ENCODE results near the gene B3GNT3.
"Not testable (repeated sequence)": the region's sequence is repeated elsewhere in the genome, so short reads cannot be mapped to it uniquely, and the experiment has no call there.

Gene B3GNT3

DNA sequence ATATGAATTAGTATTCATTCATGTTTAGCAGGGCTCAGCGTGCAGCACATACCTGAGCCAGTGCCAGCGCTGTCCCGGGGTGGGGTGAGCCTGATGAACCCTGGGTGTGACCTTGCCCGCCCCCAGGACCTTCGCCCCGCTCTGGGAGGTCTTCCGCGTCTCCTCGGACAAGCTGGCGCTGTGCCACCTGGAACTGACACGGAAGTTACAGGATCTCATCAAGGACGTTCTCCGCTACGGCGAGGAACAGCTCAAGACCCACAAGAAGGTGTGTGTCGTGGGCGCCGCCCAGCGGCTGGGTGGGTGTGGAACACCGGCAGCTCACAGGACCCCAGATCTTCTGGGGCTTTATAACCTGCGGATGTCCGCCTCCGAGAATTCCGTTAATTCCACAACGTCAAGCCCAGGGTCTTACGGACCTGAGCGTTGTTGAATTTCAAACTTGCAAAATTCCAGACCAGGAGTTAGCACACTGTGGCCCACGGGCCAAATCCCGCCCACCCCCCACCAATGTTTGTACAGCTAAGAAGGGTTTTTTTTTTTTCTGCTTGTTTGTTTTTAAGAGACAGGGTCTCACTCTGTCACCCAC is 28.3 kb upstream of the B3GNT3 start:
- DNase-seq (ENCODE audit: low spot score) = peak; percentile 81

DNA sequence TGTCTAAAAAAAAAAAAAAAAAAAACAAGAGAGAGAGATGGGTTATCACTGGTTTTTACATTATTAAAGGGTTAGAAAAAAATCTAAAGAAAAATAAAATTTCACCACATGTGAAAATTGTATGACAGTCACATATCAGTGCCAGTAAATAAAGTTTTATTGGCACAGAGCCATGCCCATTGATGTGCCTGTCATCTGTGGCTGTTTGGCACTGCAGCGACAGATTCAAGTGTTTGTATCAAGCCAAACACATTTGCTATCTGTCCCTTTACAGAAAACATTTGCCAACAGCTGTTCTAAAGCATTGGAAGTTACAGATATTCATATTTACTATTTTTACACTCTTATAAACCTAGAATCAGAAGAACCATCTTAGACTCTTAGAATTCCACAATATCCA is 27.4 kb upstream of the B3GNT3 start:
- DNase-seq (ENCODE audit: low spot score) = no peak

GRCh38 chr19:17770613-17771012 is 24.3 kb upstream of the B3GNT3 start:
- no peak for DNase-seq (ENCODE audit: low spot score)

DNA sequence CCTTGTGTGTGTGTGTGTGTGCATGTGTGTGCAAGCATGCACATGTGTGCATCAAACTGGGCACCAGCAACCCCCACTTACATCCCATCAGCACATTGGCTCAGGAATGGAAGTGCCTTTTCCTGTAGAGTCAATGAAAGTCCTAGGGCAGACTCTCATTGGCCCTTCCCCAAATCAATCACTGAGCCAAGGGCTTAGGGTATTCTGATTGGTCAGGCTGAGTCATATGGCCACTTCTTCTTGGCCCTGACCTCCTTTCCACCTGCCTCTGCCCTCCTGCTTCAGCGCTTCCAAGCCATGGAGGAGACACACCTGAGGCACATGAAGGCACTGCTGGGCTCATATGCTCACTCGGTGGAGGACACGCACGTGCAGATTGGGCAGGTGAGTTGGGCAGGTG is 22.8 kb upstream of the B3GNT3 start:
- no peak for DNase-seq (ENCODE audit: low spot score)

DNA sequence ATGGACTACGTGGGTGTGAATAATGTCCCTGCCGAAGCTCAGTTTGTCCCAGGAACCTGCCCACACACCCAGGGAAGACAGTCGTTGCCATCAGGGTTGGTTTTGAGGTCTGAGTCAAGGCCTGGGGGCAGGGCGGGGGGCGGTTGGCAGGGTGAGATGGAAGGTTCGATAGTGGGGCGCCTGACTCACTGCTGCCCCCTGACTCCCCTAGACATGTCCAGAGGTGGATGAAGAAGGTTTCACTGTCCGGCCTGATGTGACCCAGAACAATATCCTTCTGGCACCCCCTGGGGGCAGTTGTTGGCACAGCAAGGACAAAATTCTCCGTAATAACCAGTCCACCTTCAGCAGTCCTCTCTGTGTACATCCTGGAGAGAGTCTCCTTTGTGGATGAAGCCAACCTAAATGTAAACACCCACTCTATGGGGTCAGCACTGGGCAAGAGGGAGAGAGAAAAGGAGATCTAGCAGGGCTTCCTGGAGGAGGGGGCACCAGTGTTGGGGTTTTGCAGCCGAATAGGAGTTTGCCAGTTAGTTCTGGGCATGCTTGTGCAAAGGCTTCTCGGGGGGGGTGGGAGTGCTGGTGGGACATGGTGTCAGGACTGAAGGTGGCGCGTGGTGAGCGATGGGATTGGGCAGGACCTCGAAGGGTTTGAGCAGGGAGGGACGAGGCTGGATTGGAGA is 19.6 kb upstream of the B3GNT3 start:
- DNase-seq (ENCODE audit: low spot score) = no peak

GRCh38 chr19:17775991-17776803 is 18.7 kb upstream of the B3GNT3 start:
- DNase-seq (ENCODE audit: low spot score) = no peak

DNA sequence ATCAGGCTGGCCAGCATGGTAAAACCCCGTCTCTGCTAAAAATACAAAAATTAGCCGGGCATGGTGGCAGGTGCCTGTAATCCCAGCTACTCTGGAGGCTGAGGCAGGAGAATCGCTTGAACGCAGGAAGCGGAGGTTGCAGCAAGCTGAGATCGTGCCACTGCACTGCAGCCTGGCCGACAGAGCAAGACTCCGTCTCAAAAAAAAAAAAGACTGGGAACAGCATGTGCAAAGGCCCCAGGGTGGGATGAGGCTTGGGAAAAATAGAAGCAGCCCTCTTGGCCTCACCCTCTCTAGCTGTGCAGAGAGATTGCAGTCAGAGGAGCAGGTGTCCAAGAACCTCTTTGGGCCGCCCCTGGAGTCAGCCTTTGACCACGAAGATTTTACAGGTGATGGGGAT is 17.1 kb upstream of the B3GNT3 start:
- not testable (repeated sequence) for DNase-seq (ENCODE audit: low spot score)

GRCh38 chr19:17778251-17778967 is 16.5 kb upstream of the B3GNT3 start:
- no peak for DNase-seq (ENCODE audit: low spot score)

- DNase-seq (ENCODE audit: low spot score) = peak; percentile 85
These were observed 15.7 kb upstream of the B3GNT3 start for GRCh38 chr19:17778968-17779929.

- no peak for DNase-seq (ENCODE audit: low spot score)
These were observed 14.2 kb upstream of the B3GNT3 start for GRCh38 chr19:17780781-17781180.

- not testable (repeated sequence) for DNase-seq (ENCODE audit: low spot score)
These were observed 11.2 kb upstream of the B3GNT3 start for GRCh38 chr19:17783721-17784120.

GRCh38 chr19:17784201-17785008 is 10.5 kb upstream of the B3GNT3 start:
- DNase-seq (ENCODE audit: low spot score) = peak; percentile 73

DNA sequence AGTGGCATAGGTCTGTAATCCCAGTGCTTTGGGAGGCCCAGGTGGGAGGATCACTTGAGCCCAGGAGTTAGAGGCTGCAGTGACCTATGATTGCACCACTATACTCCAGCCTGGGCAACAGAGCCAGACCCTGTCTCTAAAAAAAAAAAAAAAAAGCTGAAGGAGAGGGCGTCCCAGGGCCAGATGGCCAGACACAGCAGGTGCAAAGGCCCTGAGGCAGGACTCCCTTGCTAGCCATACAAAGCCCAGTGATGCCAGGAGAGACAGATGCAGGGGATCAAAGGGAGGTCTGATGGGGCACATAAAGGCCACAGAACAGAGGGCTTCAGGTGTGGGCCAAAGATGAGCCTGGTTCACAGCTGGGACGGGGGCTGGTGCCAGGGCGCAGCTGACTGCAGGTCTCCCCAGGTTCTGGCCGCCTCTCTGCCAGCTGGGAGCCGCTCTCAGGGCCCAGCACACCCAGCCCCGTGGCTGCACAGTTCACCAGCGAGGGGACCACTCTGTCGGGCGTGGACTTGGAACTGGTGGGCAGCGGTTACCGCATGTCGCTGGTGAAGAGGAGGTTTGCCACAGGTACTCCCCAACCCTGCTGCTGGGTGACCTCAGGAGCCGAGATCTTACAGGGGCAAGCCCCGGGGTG is 7.5 kb upstream of the B3GNT3 start:
- DNase-seq (ENCODE audit: low spot score) = no peak

GRCh38 chr19:17788632-17789031 is 6.3 kb upstream of the B3GNT3 start:
- DNase-seq (ENCODE audit: low spot score) = no peak

- no peak for DNase-seq (ENCODE audit: low spot score)
These were observed 4.7 kb upstream of the B3GNT3 start for GRCh38 chr19:17790059-17790780.

GRCh38 chr19:17794412-17794730 is 567 bp upstream of the B3GNT3 start:
- no peak for DNase-seq (ENCODE audit: low spot score)

DNA sequence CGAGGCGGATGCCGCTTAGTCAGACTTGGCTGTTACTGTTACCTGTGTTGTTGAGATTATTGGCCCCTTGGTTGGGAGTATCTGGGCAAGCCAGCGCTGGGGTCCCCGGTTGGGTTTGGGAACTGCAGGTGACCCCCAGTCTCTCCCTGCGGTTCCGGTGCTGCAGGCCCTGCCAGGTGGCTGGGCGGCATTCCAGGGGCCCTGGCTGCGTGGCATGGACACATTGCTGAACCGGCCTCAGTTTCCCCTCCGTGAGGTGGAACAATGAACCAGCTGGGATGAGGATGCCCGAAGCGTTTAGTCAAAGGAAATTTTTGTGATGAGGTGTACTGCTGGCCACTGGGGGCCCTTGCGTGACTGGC is 538 bp downstream of the B3GNT3 start:
- DNase-seq (ENCODE audit: low spot score) = no peak

DNA sequence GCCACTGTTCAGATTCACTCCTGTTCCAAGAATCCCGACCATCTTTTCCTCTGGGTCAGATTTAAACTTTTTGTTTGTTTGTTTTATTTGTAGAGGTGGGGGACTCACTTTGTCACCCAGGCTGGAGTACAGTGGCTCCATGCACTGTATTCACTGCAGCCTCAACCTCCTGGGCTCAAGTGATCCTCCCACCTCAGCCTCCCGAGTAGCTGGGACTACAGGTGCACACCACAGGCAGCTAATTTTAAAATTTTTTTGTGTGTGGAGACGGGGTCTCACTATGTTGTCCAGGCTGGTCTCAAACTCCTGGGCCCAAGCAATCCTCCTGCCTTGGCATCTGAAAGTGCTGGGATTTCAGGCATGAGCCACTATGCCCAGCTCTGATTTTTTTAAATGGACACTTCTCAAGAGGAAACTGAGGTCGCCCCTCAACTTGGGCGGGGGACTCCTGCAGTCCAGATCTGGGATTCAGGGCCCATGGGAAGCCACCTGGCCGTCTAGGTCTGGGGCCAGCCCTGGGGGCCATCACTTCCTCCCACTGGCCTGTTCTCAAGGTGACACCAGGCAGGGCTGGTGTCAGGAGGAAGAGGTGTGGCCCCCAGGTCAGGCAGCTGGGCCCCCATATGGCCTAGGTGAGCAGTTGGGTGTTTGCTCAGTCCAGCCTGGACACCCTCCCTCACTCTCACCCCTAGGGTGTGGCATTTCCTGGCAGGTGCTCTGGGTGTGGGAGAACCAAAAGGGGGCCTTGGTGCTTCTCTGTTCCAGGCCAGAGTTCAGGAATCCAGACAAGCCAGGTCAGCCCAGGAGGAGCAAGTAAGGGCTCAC is 1.3 kb downstream of the B3GNT3 start:
- DNase-seq (ENCODE audit: low spot score) = no peak

Measured in Ammon's horn (tissue), 1 donor.